HCT116 (cell line): ENCODE results near the gene SIRT3. TPM values are rescaled to one million over a fixed set of nuclear protein-coding genes. Genes with fewer than 3 reads are reported as not detected.

Experiments
- ATAC-seq: fragments of 200-7000 bp; cut with Tn5 transposase; 2 replicates; pipeline ENCODE4 v1.9.1; 2020; ENCODE audit warnings: mild to moderate bottlenecking, moderate library complexity
- BruUV-seq: library from RNA; stranded (reverse); fragments of 400-500 nt; replicated peaks from 2 replicates; lab custom pipeline; 2021; lab: Mats Ljungman, UMichigan
- CTCF ChIA-PET: fragments of 300-600 bp; sonication (Branson Sonifier 250); formaldehyde crosslinking; loops from one replicate; lab custom pipeline; 2021; ENCODE audit warnings: antibody characterized with exemption; lab: Charles Lee
- POLR2A ChIA-PET: fragments of 300-600, 350-600 bp; sonication (Branson Sonifier 250); formaldehyde crosslinking; loops from one replicate; lab custom pipeline; 2021; ENCODE audit warnings: antibody characterized with exemption; lab: Charles Lee
- RAD21 ChIA-PET, 2 experiments: fragments of 300-600 bp; sonication (Branson Sonifier 250); formaldehyde crosslinking; loops; one replicate each; lab custom pipeline; 2023; ENCODE audit warnings: low total read pairs in 2 of 2; ENCODE audit not compliant: uncharacterized antibody in 2 of 2, unreplicated experiment in 2 of 2, low non-redundant PET in 1 of 2; lab: Charles Lee
- DNase-seq: peaks from one replicate; pipeline ENCODE4 v3.0.0-alpha.2; 2010; ENCODE audit warnings: low read depth, low spot score
- H2AFZ ChIP-seq: fragments of 200-600 bp; shearing (Covaris generic), sonication (generic); 2 replicates; pipeline ENCODE4 v1.6.1; 2017; ENCODE audit warnings: low read depth, mixed run types, mixed read lengths, antibody characterized with exemption, low read length; ENCODE audit not compliant: poor library complexity, severe bottlenecking
- H3K27ac ChIP-seq: 2 replicates; pipeline ENCODE4 v1.5.1; 2012; ENCODE audit warnings: low read depth, low read length
- H3K27me3 ChIP-seq: fragments of 200-600 bp; sonication (generic); 2 replicates; pipeline ENCODE4 v1.6.1; 2016; ENCODE audit warnings: mixed run types, low read length, mixed read lengths; ENCODE audit not compliant: insufficient read depth
- H3K36me3 ChIP-seq, 2 experiments: fragments of 200-500 bp in 1 of 2; fragments of 200-600 bp in 1 of 2; sonication (Bioruptor generic) in 1 of 2; sonication (generic) in 1 of 2; 2 replicates each; pipeline versions ENCODE4 v1.5.1 to v1.6.1; 2014 to 2016; ENCODE audit warnings: low read length in 2 of 2, inconsistent platforms in 1 of 2, mixed read lengths in 1 of 2, mixed run types in 1 of 2; ENCODE audit not compliant: insufficient read depth in 2 of 2, control insufficient read depth in 1 of 2
- H3K4me1 ChIP-seq, 2 experiments: fragments of 200-600 bp in 1 of 2; sonication (generic) in 1 of 2; 2 replicates each; pipeline versions ENCODE4 v1.5.1 to v1.6.1; 2012 to 2017; ENCODE audit warnings: low read length in 2 of 2, inconsistent platforms in 1 of 2, mild to moderate bottlenecking in 1 of 2, mixed read lengths in 1 of 2, mixed run types in 1 of 2, moderate library complexity in 1 of 2; ENCODE audit not compliant: insufficient read depth in 2 of 2, control insufficient read depth in 1 of 2
- H3K4me2 ChIP-seq: fragments of 200-600 bp; sonication (generic); 2 replicates; pipeline ENCODE4 v1.6.1; 2017; ENCODE audit warnings: mixed run types, low read length, mixed read lengths
- H3K4me3 ChIP-seq, 2 experiments: fragments of 200-600 bp in 1 of 2; sonication (generic) in 1 of 2; replicated peaks in 1 of 2; 2 replicates each; pipeline ENCODE4 v1.5.1; 2011 to 2016; ENCODE audit warnings: low read length in 2 of 2, control low read depth in 1 of 2, low read depth in 1 of 2, mild to moderate bottlenecking in 1 of 2, mixed read lengths in 1 of 2, mixed run types in 1 of 2
- H3K79me2 ChIP-seq: fragments of 200-600 bp; sonication (generic); 2 replicates; pipeline ENCODE4 v1.6.1; 2017; ENCODE audit warnings: mild to moderate bottlenecking, mixed run types, low read length, moderate library complexity, mixed read lengths; ENCODE audit not compliant: insufficient read depth
- H3K9ac ChIP-seq: fragments of 200-600 bp; sonication (generic); 2 replicates; pipeline ENCODE4 v1.6.1; 2016; ENCODE audit warnings: low read length, mixed read lengths
- H3K9me2 ChIP-seq: fragments of 200-600 bp; sonication (generic), shearing (Covaris generic); 2 replicates; pipeline ENCODE4 v1.6.1; 2017; ENCODE audit warnings: mixed run types, mild to moderate bottlenecking, moderate library complexity; ENCODE audit not compliant: insufficient read depth
- H3K9me3 ChIP-seq, 2 experiments: fragments of 200-500 bp in 1 of 2; fragments of 200-600 bp in 1 of 2; sonication (Bioruptor generic) in 1 of 2; sonication (generic) in 1 of 2; 2 replicates each; pipeline ENCODE4 v1.6.1; 2014 to 2017; ENCODE audit warnings: low read length in 2 of 2, mixed read lengths in 2 of 2, inconsistent platforms in 1 of 2, low read depth in 1 of 2, mild to moderate bottlenecking in 1 of 2, mixed run types in 1 of 2, moderate library complexity in 1 of 2; ENCODE audit not compliant: control insufficient read depth in 1 of 2, insufficient read depth in 1 of 2
- H4K20me1 ChIP-seq: fragments of 200-600 bp; sonication (generic), shearing (Covaris generic); 2 replicates; pipeline ENCODE4 v1.6.1; 2017; ENCODE audit warnings: mixed run types, mild to moderate bottlenecking, moderate library complexity; ENCODE audit not compliant: insufficient read depth
- ATF3 ChIP-seq: IDR thresholded peaks from 2 replicates; pipeline ENCODE4 v1.6.1; 2012
- CBX3 ChIP-seq: IDR thresholded peaks from 2 replicates; pipeline ENCODE4 v1.6.1; 2012; ENCODE audit warnings: low read depth
- CEBPB ChIP-seq: IDR thresholded peaks from 2 replicates; pipeline ENCODE4 v1.6.1; 2012; ENCODE audit warnings: low read depth
- EZH2 ChIP-seq: fragments of 200-600 bp; sonication (generic); IDR thresholded peaks from 2 replicates; pipeline ENCODE4 v1.6.1; 2017; ENCODE audit warnings: antibody characterized with exemption, mixed run types
- FOSL1 ChIP-seq: IDR thresholded peaks from 2 replicates; pipeline ENCODE4 v1.6.1; 2012; ENCODE audit warnings: low read depth
- JUND ChIP-seq: IDR thresholded peaks from 2 replicates; pipeline ENCODE4 v1.6.1; 2012
- POLR2A ChIP-seq: IDR thresholded peaks from 2 replicates; pipeline ENCODE4 v1.7.0; 2011; ENCODE audit warnings: borderline replicate concordance; ENCODE audit not compliant: insufficient read depth, insufficient read length; ENCODE audit errors: extremely low read depth
- POLR2AphosphoS5 ChIP-seq: IDR thresholded peaks from 2 replicates; pipeline ENCODE4 v1.6.1; 2011; ENCODE audit warnings: mild to moderate bottlenecking, low read depth, low read length, moderate library complexity
- RAD21 ChIP-seq: IDR thresholded peaks from 2 replicates; pipeline ENCODE4 v1.6.1; 2012; ENCODE audit warnings: low read depth, mild to moderate bottlenecking
- REST ChIP-seq: IDR thresholded peaks from 2 replicates; pipeline ENCODE4 v1.6.1; 2012; ENCODE audit warnings: low read depth
- SIN3A ChIP-seq: IDR thresholded peaks from 2 replicates; pipeline ENCODE4 v1.6.1; 2012; ENCODE audit warnings: low read depth
- SP1 ChIP-seq: IDR thresholded peaks from 2 replicates; pipeline ENCODE4 v1.6.1; 2012; ENCODE audit warnings: low read depth
- SRF ChIP-seq: IDR thresholded peaks from 2 replicates; pipeline ENCODE4 v1.6.1; 2012; ENCODE audit warnings: low read depth
- TCF7L2 ChIP-seq: IDR thresholded peaks from 2 replicates; pipeline ENCODE4 v1.7.0; 2011; ENCODE audit warnings: borderline replicate concordance, inconsistent platforms; ENCODE audit not compliant: insufficient read depth, insufficient read length; ENCODE audit errors: extremely low read depth
- YY1 ChIP-seq: IDR thresholded peaks from 2 replicates; pipeline ENCODE4 v1.6.1; 2011; ENCODE audit warnings: low read length, low read depth, moderate library complexity, mild to moderate bottlenecking; ENCODE audit not compliant: insufficient replicate concordance; ENCODE audit errors: extremely low read depth
- ZBTB33 ChIP-seq: IDR thresholded peaks from 2 replicates; pipeline ENCODE4 v1.6.1; 2011; ENCODE audit warnings: mild to moderate bottlenecking, low read length, moderate library complexity; ENCODE audit not compliant: insufficient replicate concordance; ENCODE audit errors: extremely low read depth
- ZNF274 ChIP-seq: fragments of 200-500 bp; sonication (Bioruptor generic); IDR thresholded peaks from 2 replicates; pipeline ENCODE4 v1.6.1; 2014; ENCODE audit warnings: mild to moderate bottlenecking, low read depth, low read length, inconsistent platforms
- intact Hi-C: fragments of 100-400 bp; cut with micrococcal nuclease; formaldehyde crosslinking; loops from 2 replicates; pipeline ENCODE4 v1.10.0; 2022
- total RNA-seq: library from RNA; stranded (reverse); gene quantifications from one replicate; pipeline ENCODE4 v1.2.1, GENCODE V29; 2021; ENCODE audit not compliant: unreplicated experiment

Gene SIRT3
- total RNA-seq, 1 experiment from 2014 or later, result 17.9 TPM

- Histone ChIP-seq H3K79me2 (peaks cover 72% of the 10 kb centered on the region), H3K9ac (peak overlapping the region; percentile 89), H3K27me3 (no peaks in the 10 kb centered on the region), H2AFZ (no peak overlapping the region), H3K4me2 (peak overlapping the region; percentile 91), H3K9me2 (no peaks in the 10 kb centered on the region), H3K27ac (peak overlapping the region; percentile 94), H3K9me3 (no peaks in the 10 kb centered on the region), H3K4me3 (peak overlapping the region; percentile 76 to 99), H3K36me3 (peaks cover 33 to 56% of the 10 kb centered on the region in 2 experiments), H3K4me1 (peaks cover 16 to 24% of the 10 kb centered on the region in 2 experiments), H4K20me1 (no peaks in the 10 kb centered on the region)
- BruUV-seq, result TSS peak; percentile 83
- intact Hi-C loops, result loop anchor here (1.0 kb wide), 1 partner anchor 28 kb away; the partner anchor contains the start of genes PSMD13 and SIRT3
- TF ChIP-seq JUND (no peak), YY1 (no peak), REST (no peak), ZNF274 (no peak), RAD21 (no peak), SIN3A (no peak), SP1 (no peak), CBX3 (no peak), ATF3 (no peak), FOSL1 (no peak), CEBPB (no peak), TCF7L2 (no peak), SRF (no peak), POLR2A (no peak), EZH2 (no peak), POLR2AphosphoS5 (no peak), ZBTB33 (no peak)
- CTCF ChIA-PET, result no interaction called here
- POLR2A ChIA-PET, result interaction anchor here (1.0 to 1.2 kb wide), 2 partner anchors 148 to 240 kb away, joined by 4 to 7 read pairs; no protein-coding TSS in a partner anchor
- RAD21 ChIA-PET, result no interaction called here
- ATAC-seq, result peak; percentile 18
- no peak for DNase-seq
These were observed 28.3 kb downstream of the SIRT3 start for GRCh38 chr11:207863-208180.
